IPS-NIHi7 (cell line): ENCODE results near the gene ZNF140.
A peak's percentile ranks its signal among the peaks of the same experiment; 100 is the strongest.

Experiments
- DNase-seq: peaks from one replicate; pipeline ENCODE4 v3.0.0; 2012; ENCODE audit warnings: mixed read lengths; ENCODE audit errors: extremely low spot score

The ZNF140 gene

DNA sequence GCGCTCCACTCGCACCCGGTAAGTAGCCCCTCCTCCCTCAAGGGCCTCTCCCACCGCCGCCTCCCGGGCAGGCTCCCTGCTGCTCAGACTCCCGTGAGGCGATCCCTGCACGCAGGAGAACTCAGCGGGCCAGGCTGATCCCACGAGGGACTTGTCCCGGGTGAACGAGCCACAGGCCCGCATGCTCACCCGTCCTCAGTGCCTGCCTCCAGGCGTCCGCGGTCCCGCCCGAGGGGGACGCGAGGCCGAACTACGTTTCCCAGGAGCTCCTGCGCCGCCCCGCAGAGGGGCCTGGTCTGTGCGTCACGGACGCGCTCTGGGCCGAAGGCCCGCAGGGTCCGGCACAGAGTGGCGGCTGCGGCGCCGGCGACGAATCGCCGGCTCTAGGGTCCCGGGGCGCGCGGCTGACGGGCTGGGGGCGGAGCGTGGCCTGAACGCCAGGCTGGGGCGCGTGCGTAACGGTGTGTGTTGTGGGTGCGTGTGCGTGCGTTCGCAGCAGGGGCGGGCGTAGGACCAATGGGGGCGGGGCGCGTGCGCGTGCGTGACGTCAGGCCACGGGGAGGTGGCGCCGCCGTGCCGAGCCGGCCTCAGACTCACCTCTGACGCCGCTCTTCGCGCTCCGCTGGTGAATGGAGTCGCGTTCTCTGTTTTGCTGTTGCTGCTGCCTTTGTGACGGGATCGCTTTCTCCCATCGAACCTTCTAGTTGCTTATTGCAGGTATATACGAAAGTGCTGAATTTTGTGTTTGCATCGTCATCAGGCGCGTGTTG is 49.5 kb downstream of the ZNF140 start, which contains the start of the genes ZNF10 and ZNF891:
ZNF10 (plus strand) TSS at position 590 of the 770 bp plus-strand sequence. CDS start 13,866 bp downstream, outside the sequence.
ZNF891 (minus strand) TSS at position 237 of the 770 bp plus-strand sequence. CDS start 8,356 bp downstream, outside the sequence.
- DNase-seq = peak; percentile 93

DNA sequence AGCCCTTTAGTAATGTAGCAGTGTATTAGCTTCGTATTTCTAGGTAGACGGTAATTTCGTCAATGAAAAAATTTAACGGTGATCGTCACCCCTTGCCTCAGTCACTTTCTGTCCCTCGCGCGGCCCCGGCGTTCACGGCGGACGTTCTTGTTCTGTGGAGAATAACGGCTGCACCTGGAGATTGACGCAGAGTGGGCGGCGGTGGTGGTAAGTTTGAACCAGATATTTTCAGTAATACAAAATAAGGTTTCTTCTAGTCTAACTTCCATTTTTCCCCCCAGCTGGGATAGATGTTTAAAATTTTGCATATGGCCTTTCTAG is 50.0 kb downstream of the ZNF140 start:
- peak; percentile 9 for DNase-seq

DNA sequence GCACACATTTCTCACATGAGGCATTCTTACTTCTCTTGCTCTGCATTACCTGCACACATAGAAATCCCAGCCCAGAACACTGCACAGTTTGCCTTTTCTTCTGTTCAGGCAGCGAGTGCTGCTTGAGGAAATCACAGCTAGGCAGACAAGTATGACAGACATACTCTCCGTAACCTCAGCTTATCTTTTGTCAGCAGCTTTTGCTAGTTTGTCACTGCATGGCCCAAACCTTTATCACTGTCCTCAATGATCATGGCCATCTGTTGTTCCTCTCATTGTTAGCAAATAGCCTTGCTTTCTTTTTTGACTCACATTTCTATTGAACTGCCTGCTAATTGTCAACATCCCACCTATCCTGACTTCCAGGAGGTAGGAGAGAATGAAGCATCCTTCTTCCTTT is 55.0 kb downstream of the ZNF140 start:
- no peak for DNase-seq

DNA sequence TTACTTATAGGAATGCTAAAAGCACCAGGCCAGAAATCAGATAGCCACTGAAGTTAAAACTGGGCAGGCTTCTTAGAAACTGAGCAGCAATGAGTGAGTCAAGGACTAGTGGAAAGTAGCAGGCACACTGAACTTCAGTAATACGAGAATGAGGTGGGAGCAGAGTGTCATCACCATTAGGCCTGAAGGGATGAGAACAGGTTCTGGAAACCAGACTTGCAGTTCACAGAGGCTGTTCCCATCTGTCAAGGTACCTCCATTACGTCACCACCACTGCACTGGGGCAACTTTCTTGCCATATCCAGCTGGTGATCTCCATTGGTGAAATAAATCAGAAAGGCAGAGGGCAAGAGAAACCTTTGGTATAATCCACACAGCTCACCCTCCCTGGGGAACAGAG is 65.3 kb downstream of the ZNF140 start:
- DNase-seq = no peak

DNA sequence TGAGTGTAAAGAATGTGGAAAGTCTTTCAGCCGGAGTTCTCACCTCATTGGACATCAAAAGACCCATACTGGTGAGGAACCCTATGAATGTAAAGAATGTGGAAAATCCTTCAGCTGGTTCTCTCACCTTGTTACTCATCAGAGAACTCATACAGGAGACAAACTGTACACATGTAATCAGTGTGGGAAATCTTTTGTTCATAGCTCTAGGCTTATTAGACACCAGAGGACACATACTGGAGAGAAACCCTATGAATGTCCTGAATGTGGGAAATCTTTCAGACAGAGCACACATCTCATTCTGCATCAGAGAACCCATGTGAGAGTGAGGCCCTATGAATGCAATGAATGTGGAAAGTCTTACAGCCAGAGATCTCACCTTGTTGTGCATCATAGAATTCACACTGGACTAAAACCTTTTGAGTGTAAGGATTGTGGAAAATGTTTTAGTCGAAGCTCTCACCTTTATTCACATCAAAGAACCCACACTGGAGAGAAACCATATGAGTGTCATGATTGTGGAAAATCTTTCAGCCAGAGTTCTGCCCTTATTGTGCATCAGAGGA is 75.5 kb downstream of the ZNF140 start:
- no peak for DNase-seq
